ENCODE data around the gene KRTAP2-4.
"Not testable (repeated sequence)": the region's sequence is repeated elsewhere in the genome, so short reads cannot be mapped to it uniquely, and the experiment has no call there.

The KRTAP2-4 gene

DNA sequence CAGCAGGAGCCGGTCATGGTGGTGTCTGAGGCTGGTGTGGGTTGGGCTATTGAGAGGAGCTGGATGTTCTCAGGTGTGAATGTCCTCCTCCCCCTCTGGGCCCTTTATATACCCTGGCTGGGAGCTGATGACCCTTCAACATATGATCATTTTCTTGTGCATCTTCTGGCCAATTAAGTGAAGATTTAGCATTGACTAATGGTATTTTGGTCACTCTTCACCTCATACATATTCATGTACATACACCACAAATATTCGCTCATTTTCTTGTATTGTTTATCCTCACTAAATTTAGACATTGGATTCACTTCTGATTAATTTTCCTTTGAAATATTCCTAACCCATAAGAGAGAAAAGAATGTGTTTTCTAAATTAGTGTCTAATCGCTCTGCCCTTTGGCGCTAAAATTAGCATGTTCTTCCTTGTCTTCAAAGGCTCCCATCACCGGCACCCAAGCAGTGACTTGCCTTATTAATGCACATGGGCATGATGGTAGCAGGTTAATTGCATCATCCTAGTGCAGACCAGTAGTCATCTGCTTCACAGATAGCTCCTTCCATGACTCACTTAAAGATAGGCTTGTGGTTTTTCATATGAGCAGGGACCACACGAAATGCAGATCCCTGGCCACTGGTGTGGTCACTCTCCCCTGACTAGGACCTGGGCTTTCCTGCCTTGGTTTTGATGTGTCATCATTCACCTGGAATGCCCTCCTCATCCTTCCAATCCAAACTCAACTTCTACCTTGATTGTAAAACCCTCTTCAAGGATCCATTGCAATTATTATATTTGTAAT is at the start of gene KRTAP2-4:
KRTAP2-4 (minus strand) TSS at position 51 of the 796 bp plus-strand sequence; CDS start at position 17, 34 bp downstream.
- no peak for DNase-seq (ENCODE audit: low read depth in 2 of 2)

GRCh38 chr17:41111151-41111885 is 45.6 kb upstream of the KRTAP2-4 start:
- DNase-seq (ENCODE audit: low read depth in 2 of 2), result no peak

DNA sequence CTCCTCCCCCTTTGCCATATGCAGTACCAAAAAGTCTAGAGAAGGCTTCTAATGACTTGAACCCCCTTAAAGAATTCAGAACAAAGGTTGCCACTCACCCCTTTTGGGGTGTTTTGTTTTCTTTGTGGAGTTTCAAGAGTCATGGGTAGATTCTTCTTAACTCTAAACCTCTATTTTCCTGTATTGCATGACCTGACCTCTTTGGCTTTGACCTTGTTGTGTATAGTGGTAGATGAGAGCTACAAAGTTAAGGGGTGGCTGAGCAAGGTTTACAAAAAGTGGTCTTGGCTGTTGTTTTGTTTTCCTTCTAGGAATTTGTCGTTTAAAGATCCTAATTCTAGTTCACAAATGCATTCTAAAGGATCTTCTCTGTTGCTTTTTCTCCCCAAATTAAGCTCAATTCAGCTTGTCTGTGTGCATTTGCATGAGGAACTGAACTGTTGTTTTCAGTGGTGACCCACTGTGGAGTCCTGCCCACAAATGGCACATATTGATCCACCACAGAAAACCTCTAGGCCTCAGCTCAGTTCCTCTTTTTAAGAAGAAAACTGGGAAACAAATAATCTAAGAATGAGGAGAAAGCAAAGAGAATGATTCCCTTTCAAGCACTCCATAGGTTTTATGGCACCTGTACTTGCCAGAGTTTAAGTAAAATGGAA is 43.2 kb upstream of the KRTAP2-4 start:
- not testable (repeated sequence) for DNase-seq (ENCODE audit: low read depth in 2 of 2)

GRCh38 chr17:41107941-41108450 is 42.3 kb upstream of the KRTAP2-4 start:
- DNase-seq (ENCODE audit: low read depth in 2 of 2), result no peak

DNA sequence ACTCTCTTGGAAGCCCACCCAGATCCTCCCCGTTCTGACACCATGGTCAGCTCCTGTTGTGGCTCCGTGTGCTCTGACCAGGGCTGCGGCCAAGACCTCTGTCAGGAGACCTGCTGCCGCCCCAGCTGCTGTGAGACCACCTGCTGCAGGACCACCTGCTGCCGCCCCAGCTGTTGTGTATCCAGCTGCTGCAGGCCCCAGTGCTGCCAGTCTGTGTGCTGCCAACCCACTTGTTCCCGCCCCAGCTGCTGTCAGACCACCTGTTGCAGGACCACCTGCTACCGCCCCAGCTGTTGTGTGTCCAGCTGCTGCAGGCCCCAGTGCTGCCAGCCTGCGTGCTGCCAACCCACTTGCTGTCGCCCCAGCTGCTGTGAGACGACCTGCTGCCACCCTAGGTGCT is 39.7 kb upstream of the KRTAP2-4 start, which contains the start of gene KRTAP4-9:
KRTAP4-9 (plus strand) TSS at position 43 of the 400 bp plus-strand sequence; CDS start at position 43, 0 bp downstream.
- not testable (repeated sequence) for DNase-seq (ENCODE audit: low read depth in 2 of 2)

- DNase-seq (ENCODE audit: low read depth in 2 of 2), result not testable (repeated sequence)
Observed at GRCh38 chr17:41104386-41105038, 38.8 kb upstream of the KRTAP2-4 start.

- DNase-seq (ENCODE audit: low read depth in 2 of 2), result no peak
Observed at GRCh38 chr17:41103896-41104295, 38.2 kb upstream of the KRTAP2-4 start.

DNA sequence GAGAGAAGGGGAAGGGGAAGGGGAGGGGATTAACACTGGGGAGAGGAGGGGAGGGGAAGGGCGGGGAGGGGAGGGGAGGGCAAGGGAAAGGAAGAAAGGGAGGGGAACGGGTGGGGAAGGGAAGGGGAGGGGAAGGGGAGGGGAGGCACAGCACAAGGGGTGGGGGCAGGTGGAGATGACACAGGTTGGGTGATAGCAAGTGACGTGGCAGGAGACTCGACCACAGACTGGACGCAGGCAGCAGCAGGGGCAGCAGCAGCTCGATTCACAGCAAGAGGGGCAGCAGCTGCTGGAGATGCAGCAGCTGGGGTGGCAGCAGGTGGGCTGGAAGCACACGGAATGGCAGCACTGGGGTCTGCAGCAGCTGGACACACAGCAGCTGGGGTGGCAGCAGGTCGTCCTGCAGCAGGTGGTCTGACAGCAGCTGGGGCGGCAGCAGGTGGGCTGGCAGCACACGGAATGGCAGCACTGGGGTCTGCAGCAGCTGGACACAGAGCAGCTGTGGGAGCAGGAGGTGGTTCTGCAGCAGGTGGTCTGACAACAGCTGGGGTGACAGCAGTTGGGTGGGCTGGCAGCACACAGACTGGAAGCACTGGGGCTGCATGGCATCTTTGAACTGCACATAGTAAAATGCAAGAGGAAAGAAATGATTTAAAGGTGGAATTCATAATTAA is 36.0 kb upstream of the KRTAP2-4 start, which contains the start of gene KRTAP4-16:
KRTAP4-16 (minus strand) TSS at position 624 of the 674 bp plus-strand sequence; CDS start at position 624, 0 bp downstream.
- DNase-seq (ENCODE audit: low read depth in 2 of 2), result no peak

DNA sequence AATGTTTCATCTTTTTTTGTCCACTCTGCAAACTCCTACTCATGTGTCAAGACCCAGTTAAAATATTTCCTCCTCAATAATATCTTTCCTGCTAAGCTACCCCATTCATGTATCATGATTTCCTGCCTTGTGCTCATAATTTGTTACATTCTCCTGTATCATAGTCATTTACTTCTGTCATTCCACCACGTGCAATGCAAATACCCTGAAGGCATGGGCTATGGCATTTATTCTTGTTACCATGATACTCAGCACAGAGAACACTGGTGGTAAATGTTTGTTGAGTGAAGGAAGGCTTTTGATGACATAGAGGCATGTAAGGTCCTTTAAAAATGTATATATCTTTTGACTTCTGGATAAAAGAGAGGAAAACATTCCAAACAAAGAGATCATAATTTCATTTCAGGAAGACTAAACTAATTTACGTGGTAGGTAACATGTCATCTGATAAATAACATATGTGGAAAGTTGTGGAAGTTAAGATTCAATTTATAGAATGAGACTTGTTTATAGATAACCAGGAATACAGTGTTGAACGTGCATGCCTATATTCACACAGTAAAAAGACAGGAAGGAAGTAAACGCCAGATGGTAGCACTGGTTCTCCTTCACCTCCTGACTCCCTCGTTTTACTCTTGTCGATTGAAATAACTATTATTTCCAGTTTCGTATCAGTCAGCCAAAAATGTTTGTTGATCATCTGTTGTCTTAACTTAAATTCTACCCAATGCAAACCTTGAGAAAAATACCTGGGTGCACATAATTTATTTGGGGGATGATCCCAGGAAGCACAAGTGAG is 34.2 kb upstream of the KRTAP2-4 start:
- DNase-seq (ENCODE audit: low read depth in 2 of 2), result not testable (repeated sequence)

DNA sequence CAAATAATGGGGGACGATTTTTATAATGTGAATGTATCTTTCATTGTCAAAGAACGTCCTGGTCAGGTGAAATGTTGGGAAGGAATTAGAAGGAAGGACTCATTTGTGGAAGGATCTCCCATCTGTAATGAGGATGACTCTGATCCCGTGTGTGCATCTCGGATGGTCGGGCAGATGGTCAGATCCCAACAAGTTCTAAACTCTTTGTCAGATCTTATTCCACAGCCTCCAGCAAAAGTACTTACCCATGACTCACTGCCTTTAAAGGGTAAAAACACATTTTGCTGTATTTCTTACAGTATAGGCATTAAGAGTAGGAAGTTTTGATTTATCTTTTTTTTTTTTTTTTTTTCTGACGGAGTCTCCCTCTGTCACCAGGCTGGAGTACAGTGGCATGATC is 32.8 kb upstream of the KRTAP2-4 start:
- no peak for DNase-seq (ENCODE audit: low read depth in 2 of 2)

DNA sequence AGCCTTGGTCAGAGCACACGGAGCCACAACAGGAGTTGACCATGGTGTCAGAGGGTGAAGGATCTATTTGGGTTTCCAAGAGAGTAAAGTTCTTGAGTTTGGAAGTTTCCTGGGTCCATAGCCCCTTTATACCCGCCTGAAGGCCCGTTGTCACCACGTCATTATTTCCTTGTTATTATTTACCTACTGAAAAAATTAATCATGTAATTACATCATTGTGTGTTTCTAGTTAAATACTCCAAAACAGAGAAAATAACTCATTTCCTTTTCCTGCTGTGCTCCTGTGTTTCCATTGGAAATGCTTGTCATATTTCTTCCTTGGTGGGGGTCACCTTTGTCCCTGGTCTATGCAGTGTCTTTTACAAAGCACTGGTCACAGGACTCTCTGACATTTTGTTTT is 32.4 kb upstream of the KRTAP2-4 start, which contains the start of gene KRTAP4-8:
KRTAP4-8 (minus strand) TSS at position 101 of the 400 bp plus-strand sequence; CDS start at position 43, 58 bp downstream.
- no peak for DNase-seq (ENCODE audit: low read depth in 2 of 2)

DNA sequence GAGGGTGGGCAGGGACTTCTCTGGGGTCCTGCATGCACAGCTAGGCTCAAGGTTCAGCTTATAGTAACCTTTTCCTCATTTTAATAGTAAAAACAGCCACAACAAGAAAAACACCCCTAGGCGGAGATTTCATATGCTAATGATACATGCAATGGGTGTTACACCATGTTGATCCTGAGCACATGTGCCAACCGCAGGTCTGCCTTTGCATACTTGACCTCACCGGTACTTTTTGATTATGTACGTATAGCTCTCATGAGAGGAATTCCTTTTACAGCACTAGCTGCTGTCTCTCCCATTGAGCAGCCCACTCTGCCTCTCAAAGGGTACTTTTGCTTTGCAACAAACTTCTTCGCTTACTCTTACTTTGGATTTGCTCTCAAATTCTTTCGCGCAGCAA is 30.4 kb upstream of the KRTAP2-4 start:
- DNase-seq (ENCODE audit: low read depth in 2 of 2), result no peak

- not testable (repeated sequence) for DNase-seq (ENCODE audit: low read depth in 2 of 2)
Observed at GRCh38 chr17:41088760-41089352, 23.2 kb upstream of the KRTAP2-4 start.

DNA sequence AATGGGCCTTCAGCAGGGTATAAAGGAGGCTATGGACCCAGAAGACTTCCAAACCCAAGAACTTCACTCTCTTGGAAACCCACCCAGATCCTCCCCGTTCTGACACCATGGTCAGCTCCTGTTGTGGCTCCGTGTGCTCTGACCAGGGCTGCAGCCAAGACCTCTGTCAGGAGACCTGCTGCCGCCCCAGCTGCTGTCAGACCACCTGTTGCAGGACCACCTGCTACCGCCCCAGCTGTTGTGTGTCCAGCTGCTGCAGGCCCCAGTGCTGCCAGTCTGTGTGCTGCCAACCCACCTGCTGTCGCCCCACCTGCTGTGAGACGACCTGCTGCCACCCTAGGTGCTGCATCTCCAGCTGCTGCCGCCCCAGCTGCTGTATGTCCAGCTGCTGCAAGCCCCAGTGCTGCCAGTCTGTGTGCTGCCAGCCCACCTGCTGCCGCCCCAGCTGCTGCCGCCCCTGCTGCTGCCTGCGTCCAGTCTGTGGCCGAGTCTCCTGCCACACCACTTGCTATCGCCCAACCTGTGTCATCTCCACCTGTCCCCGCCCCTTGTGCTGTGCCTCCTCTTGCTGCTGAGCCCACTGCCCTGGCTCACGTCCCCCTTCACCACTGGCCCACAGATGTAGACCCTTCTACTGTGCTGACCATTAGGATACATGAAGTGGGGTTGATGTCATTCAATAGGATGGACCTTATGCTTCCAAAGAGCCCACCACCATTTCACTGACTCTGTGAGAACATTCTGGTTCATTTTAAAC is 18.6 kb upstream of the KRTAP2-4 start, which contains the start of gene KRTAP4-7:
KRTAP4-7 (plus strand) TSS at position 51 of the 757 bp plus-strand sequence; CDS start at position 108, 57 bp downstream.
- DNase-seq (ENCODE audit: low read depth in 2 of 2), result not testable (repeated sequence)

DNA sequence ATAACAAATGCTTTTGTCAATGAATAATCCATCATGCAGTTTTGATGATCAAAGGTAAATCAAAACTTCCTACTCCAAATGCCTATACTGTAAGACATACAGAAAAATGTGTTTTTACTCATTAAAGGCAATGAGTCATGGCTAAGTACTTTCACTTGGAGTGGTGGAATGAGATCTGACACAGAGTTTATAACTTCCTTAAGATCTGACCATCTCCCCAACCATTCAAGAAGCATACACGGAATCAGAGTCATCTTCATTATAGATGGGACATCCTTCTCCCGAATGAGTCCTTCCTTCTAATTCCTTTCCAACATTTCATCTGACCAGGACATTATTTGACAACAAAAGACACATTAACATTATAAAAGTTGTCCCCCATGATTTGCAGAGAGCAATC is 17.7 kb upstream of the KRTAP2-4 start:
- DNase-seq (ENCODE audit: low read depth in 2 of 2), result not testable (repeated sequence)

DNA sequence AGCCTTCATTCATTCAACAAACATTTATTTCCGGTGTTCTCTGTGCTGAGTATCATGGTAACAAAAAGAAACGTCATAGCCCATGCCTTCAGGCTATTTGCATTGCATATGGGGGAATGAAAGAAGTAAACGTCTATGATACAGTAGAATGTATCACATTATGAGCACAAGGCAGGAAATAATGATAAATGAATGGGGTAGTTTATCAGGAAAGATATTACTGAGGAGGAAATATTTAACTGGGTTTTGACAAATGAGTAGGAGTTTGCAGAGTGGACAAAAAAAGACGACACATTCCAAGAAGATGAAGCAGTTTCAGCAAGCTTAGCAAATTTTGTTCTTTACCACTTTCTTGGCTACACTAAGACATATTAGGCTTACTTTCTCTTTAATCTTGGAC is 16.9 kb upstream of the KRTAP2-4 start:
- DNase-seq (ENCODE audit: low read depth in 2 of 2), result no peak

GRCh38 chr17:41076788-41077187 is 11.1 kb upstream of the KRTAP2-4 start:
- no peak for DNase-seq (ENCODE audit: low read depth in 2 of 2)

- DNase-seq (ENCODE audit: low read depth in 2 of 2), result no peak
Observed at GRCh38 chr17:41073676-41074075, 8.0 kb upstream of the KRTAP2-4 start.
